ENCODE data around the gene PLCB3. TPM values are rescaled to one million over a fixed set of nuclear protein-coding genes. Genes with fewer than 3 reads are reported as not detected.

PLCB3 gene
- total and polyA plus RNA-seq, 2 of the 13 experiments (the other 11 are each of a cell fraction or from before 2014, with no cell fraction given): 7.5 to 13.8 TPM

DNA sequence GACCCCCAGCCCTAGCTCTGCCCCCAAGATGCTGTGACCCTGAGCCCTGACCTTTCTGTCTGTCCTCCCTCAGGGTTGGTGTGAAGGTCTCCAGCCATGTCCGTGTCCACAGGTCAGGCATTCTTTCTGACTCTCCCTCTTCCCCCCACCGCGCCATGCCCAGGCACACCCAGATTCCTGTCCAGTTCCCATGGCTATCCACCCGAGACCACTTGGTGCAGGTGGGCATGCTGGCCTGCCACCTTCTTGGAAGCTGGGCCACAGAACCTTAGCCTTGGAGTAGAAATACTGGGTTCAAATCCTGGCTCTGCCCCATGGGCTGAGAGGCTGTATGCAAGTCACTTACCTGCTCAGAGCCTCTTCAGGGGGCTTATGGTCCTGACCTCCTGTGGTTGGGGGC, 2.3 kb upstream of the PLCB3 start:
- H3K79me2 ChIP-seq (ENCODE audit: insufficient read depth, low read length): peaks cover 20% of the 10 kb centered on the region
- in situ Hi-C loops (cut with HindIII; ENCODE audit: extremely low pct_ligation_motif_present, low pct_unique_long_range_greater_than_20kb): no loop called here
- intact Hi-C loops (cut with micrococcal nuclease; ENCODE audit: unreplicated experiment): loop anchor here (5.0 kb wide), 1 partner anchor 53 kb away; the partner anchor contains the start of gene CATSPERZ
- WGBS (ENCODE audit: low lambda C conversion rate): 49% methylated on average over 4 of the region's 4 CpGs
- H3K9ac ChIP-seq (ENCODE audit: insufficient read depth, low read depth, low read length): no peak overlapping the region
- no peaks in the 10 kb centered on the region for H3K9me3 ChIP-seq (ENCODE audit: low read length)
- ChIA-PET CTCF (ENCODE audit: low intra/inter-chr PET ratio, low total read pairs) (no interaction called here), POLR2A (interaction anchor here (1.4 to 8.3 kb wide), 4 partner anchors 19 to 69 kb away, joined by 3 to 113 read pairs (median 12); partner anchors contain the start of genes PRDX5 and TRMT112)
- H3K4me2 ChIP-seq (ENCODE audit: low read depth, low read length): peak overlapping the region; percentile 100
- peak overlapping the region in 1 of 3 experiments; percentile 89; a peak in 1 of 6 replicates for H3K4me3 ChIP-seq (replicated peaks in 1 of 3; ENCODE audit: insufficient read depth in 1 of 3, low read depth in 2 of 3, low read length in 3 of 3)
- ATAC-seq (no peak), DNase-seq (ENCODE audit: low spot score) (no peak), FAIRE-seq (no peak)
- H3K27ac ChIP-seq (ENCODE audit: extremely low read length, insufficient read depth, low read length): no peak overlapping the region
- no peaks in the 10 kb centered on the region for H4K20me1 ChIP-seq (ENCODE audit: insufficient read depth, low read length)
- H3K27me3 ChIP-seq (ENCODE audit: control insufficient read depth in 1 of 2, insufficient read depth in 2 of 2, low read length in 2 of 2): no peaks in the 10 kb centered on the region; a peak in 1 of 5 replicates
- H2AFZ ChIP-seq (ENCODE audit: low read length): no peak overlapping the region
- peaks cover 0 to 3% of the 10 kb centered on the region in 2 experiments; a peak in 1 of 5 replicates for H3K36me3 ChIP-seq (replicated peaks in 1 of 2; ENCODE audit: control insufficient read depth in 1 of 2, insufficient read depth in 2 of 2, low read length in 2 of 2)
- no TSS peak for BruUV-seq (replicated peaks)
- peaks cover 62% of the 10 kb centered on the region for H3K4me1 ChIP-seq (ENCODE audit: insufficient read depth, low read length)
- TF ChIP-seq POLR2A (IDR thresholded peaks at IDR 0.05; ENCODE audit: insufficient read depth in 1 of 2, low read depth in 2 of 2, low read length in 2 of 2) (no peak), KDM3A (CRISPR knock-in tag; IDR thresholded peaks at IDR 0.05; ENCODE audit: low read depth) (no peak), KDM2A (CRISPR knock-in tag; IDR thresholded peaks at IDR 0.05; ENCODE audit: borderline replicate concordance, low read depth) (0 out of 2 replicates have a peak, but pooled peaks have one; percentile 24), REPIN1 (CRISPR knock-in tag; IDR thresholded peaks at IDR 0.05; ENCODE audit: borderline replicate concordance, low read depth) (no peak), ZNF598 (CRISPR knock-in tag; IDR thresholded peaks at IDR 0.05; ENCODE audit: borderline replicate concordance) (0 out of 2 replicates have a peak, but pooled peaks have one; percentile 1)

DNA sequence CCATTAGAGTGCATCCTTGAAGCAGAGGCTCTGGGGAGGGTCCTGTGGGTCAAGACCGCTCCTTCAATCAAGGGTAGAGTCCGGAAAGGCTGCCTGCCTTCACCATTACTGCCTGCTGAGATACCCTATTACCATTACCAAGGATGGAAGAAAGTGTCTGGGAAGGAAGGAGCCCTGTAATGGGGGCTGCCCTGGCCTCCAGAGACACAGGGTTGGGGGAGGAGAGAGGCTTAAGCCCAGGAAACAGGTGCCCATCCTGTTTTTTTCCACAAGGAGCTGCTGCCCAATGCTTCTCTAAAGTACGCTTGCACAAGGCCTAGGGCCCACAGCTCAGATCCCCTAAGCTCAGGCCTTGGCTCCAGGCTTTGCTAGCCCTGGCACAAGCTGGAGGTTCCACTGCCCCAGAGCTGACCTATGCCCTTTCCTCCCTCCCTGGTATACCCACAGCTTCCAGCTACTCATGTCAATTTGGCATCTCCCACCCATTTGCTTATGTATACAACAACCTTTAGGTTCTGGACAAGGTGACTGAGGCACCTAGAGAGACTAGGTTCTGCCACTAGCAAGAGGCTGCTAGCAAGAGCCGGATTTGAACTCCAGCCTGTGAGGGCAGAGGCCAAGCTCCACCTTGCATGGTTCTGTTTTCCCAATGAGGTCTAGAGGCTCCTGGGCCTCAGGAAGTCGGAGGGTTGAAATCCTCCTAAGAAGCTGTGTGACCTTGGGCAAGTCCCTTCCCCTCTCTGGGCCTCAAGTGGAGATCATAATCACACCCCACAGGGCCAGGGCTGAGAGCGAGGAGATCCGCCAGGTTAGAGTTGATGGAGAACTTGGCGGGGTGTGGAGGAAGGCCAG, 1.5 kb upstream of the PLCB3 start:
- FAIRE-seq (no peak), ATAC-seq (no peak), DNase-seq (ENCODE audit: low spot score) (no peak)
- no TSS peak for BruUV-seq (replicated peaks)
- 0% methylated on average over 1 of the region's 8 CpGs for WGBS (ENCODE audit: low lambda C conversion rate)
- TF ChIP-seq ZNF234 (CRISPR knock-in tag; conservative IDR thresholded peaks at IDR 0.05): no peak
- TF ChIP-seq ZMYM3 (CRISPR knock-in tag; IDR thresholded peaks at IDR 0.05): peak; percentile 94
- TF ChIP-seq, protein P1, sequence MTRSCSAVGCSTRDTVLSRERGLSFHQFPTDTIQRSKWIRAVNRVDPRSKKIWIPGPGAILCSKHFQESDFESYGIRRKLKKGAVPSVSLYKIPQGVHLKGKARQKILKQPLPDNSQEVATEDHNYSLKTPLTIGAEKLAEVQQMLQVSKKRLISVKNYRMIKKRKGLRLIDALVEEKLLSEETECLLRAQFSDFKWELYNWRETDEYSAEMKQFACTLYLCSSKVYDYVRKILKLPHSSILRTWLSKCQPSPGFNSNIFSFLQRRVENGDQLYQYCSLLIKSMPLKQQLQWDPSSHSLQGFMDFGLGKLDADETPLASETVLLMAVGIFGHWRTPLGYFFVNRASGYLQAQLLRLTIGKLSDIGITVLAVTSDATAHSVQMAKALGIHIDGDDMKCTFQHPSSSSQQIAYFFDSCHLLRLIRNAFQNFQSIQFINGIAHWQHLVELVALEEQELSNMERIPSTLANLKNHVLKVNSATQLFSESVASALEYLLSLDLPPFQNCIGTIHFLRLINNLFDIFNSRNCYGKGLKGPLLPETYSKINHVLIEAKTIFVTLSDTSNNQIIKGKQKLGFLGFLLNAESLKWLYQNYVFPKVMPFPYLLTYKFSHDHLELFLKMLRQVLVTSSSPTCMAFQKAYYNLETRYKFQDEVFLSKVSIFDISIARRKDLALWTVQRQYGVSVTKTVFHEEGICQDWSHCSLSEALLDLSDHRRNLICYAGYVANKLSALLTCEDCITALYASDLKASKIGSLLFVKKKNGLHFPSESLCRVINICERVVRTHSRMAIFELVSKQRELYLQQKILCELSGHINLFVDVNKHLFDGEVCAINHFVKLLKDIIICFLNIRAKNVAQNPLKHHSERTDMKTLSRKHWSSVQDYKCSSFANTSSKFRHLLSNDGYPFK (CRISPR knock-in tag; IDR thresholded peaks at IDR 0.05; ENCODE audit: borderline replicate concordance): no peak
- peak; percentile 24; the same call in 1 of the 2 replicates for TF ChIP-seq ZNF430 (CRISPR knock-in tag; IDR thresholded peaks at IDR 0.05)
- TF ChIP-seq ZNF768 (CRISPR knock-in tag; IDR thresholded peaks at IDR 0.05): peak; percentile 99
- TF ChIP-seq RCOR2 (CRISPR knock-in tag; IDR thresholded peaks at IDR 0.05): peak; percentile 30; the same call in 1 of the 2 replicates
- TF ChIP-seq ZNF563 (CRISPR knock-in tag; IDR thresholded peaks at IDR 0.05): no peak
- TF ChIP-seq ADNP (CRISPR knock-in tag; IDR thresholded peaks at IDR 0.05): peak; percentile 58; the same call in 1 of the 2 replicates
- intact Hi-C loops (cut with micrococcal nuclease; ENCODE audit: unreplicated experiment) (loop anchor here (2.0 to 5.0 kb wide), 3 partner anchors 19 to 59 kb away; partner anchors contain the start of gene CATSPERZ), in situ Hi-C loops (cut with HindIII; ENCODE audit: extremely low pct_ligation_motif_present, low pct_unique_long_range_greater_than_20kb) (no loop called here)
- ChIA-PET POLR2A (interaction anchor here (0.9 to 2.0 kb wide), 8 partner anchors 9 to 68 kb away, joined by 3 to 14 read pairs (median 4); partner anchors contain the start of genes FKBP2, PRDX5 and TRMT112), CTCF (ENCODE audit: low intra/inter-chr PET ratio, low total read pairs) (no interaction called here)
- Histone ChIP-seq H3K36me3 (replicated peaks in 1 of 2; ENCODE audit: control insufficient read depth in 1 of 2, insufficient read depth in 2 of 2, low read length in 2 of 2) (no peaks in the 10 kb centered on the region), H3K9ac (ENCODE audit: insufficient read depth, low read depth, low read length) (no peak overlapping the region), H4K20me1 (ENCODE audit: insufficient read depth, low read length) (no peaks in the 10 kb centered on the region), H2AFZ (ENCODE audit: low read length) (no peak overlapping the region), H3K27ac (ENCODE audit: extremely low read length, insufficient read depth, low read length) (no peak overlapping the region), H3K27me3 (ENCODE audit: control insufficient read depth in 1 of 2, insufficient read depth in 2 of 2, low read length in 2 of 2) (no peaks in the 10 kb centered on the region; a peak in 1 of 5 replicates), H3K4me3 (replicated peaks in 1 of 3; ENCODE audit: insufficient read depth in 1 of 3, low read depth in 2 of 3, low read length in 3 of 3) (peak overlapping the region in 1 of 3 experiments; percentile 88; a peak in 2 of 6 replicates), H3K79me2 (ENCODE audit: insufficient read depth, low read length) (peaks cover 20% of the 10 kb centered on the region), H3K4me2 (ENCODE audit: low read depth, low read length) (peak overlapping the region; percentile 100; the same call in 1 of the 2 replicates), H3K9me3 (ENCODE audit: low read length) (no peaks in the 10 kb centered on the region), H3K4me1 (ENCODE audit: insufficient read depth, low read length) (peaks cover 58% of the 10 kb centered on the region)
